NCI-H748 (cell line): ENCODE data around the gene RBAK.
"Not testable (repeated sequence)": the region's sequence is repeated elsewhere in the genome, so short reads cannot be mapped to it uniquely, and the experiment has no call there.

Experiments
- DNase-seq: peaks from one replicate; lab custom pipeline; 2025; ENCODE audit not compliant: unreplicated experiment; lab: John Stamatoyannopoulos, UW

RBAK gene

GRCh38 chr7:5050676-5051075, 5.0 kb downstream of the RBAK start:
- no peak for DNase-seq

- DNase-seq: not testable (repeated sequence)
Observed at GRCh38 chr7:5051731-5052130, 6.1 kb downstream of the RBAK start.

- no peak for DNase-seq
Observed at GRCh38 chr7:5053175-5053574, 7.5 kb downstream of the RBAK start.

- no peak for DNase-seq
Observed at GRCh38 chr7:5063698-5064097, 18.0 kb downstream of the RBAK start.

- DNase-seq: no peak
Observed at GRCh38 chr7:5064391-5065106, 18.9 kb downstream of the RBAK start.

- no peak for DNase-seq
Observed at GRCh38 chr7:5065107-5065407, 19.4 kb downstream of the RBAK start.

GRCh38 chr7:5068521-5068920, 22.9 kb downstream of the RBAK start:
- DNase-seq: no peak

- DNase-seq: no peak
Observed at GRCh38 chr7:5070206-5070605, 24.5 kb downstream of the RBAK start.

- DNase-seq: not testable (repeated sequence)
Observed at GRCh38 chr7:5075187-5075586, 29.5 kb downstream of the RBAK start.

GRCh38 chr7:5077740-5078139, 32.1 kb downstream of the RBAK start:
- peak; percentile 82 for DNase-seq

GRCh38 chr7:5082806-5083205, 37.1 kb downstream of the RBAK start:
- DNase-seq: no peak

GRCh38 chr7:5083311-5083711, 37.7 kb downstream of the RBAK start:
- peak; percentile 38 for DNase-seq

GRCh38 chr7:5086256-5086655, 40.6 kb downstream of the RBAK start:
- DNase-seq: no peak

GRCh38 chr7:5088228-5088833, 42.7 kb downstream of the RBAK start:
- DNase-seq: not testable (repeated sequence)

- DNase-seq: no peak
Observed at GRCh38 chr7:5088906-5089305, 43.2 kb downstream of the RBAK start.

- no peak for DNase-seq
Observed at GRCh38 chr7:5093948-5094347, 48.3 kb downstream of the RBAK start.

- DNase-seq: no peak
Observed at GRCh38 chr7:5094641-5095040, 49.0 kb downstream of the RBAK start.

GRCh38 chr7:5116359-5116758, 70.7 kb downstream of the RBAK start:
- DNase-seq: no peak

GRCh38 chr7:5117095-5117970, 71.7 kb downstream of the RBAK start:
- DNase-seq: no peak
